ENCODE data around the gene CALU.

The CALU gene

GRCh38 chr7:128788446-128789412 lies 49.6 kb downstream of the CALU start:
- DNase-seq: no peak

- DNase-seq: no peak
Measured at GRCh38 chr7:128790315-128791041, 51.3 kb downstream of the CALU start.

- peak; percentile 47 for DNase-seq
Measured at GRCh38 chr7:128791121-128791971, 52.2 kb downstream of the CALU start, which contains the start of gene CCDC136. TSS of gene CCDC136 (plus strand) at chr7:128791968. CDS start at chr7:128792412, 444 bp downstream.

- DNase-seq: no peak
Measured at GRCh38 chr7:128791972-128792327, 52.8 kb downstream of the CALU start.

GRCh38 chr7:128792471-128793180 lies 53.5 kb downstream of the CALU start:
- DNase-seq: no peak

GRCh38 chr7:128793181-128793547 lies 54.0 kb downstream of the CALU start:
- DNase-seq: no peak

GRCh38 chr7:128794020-128794419 lies 54.9 kb downstream of the CALU start:
- no peak for DNase-seq

GRCh38 chr7:128794436-128794835 lies 55.3 kb downstream of the CALU start:
- DNase-seq: no peak

GRCh38 chr7:128795129-128795528 lies 56.0 kb downstream of the CALU start:
- no peak for DNase-seq

GRCh38 chr7:128796327-128796726 lies 57.2 kb downstream of the CALU start:
- peak; percentile 34 for DNase-seq

- no peak for DNase-seq
Measured at GRCh38 chr7:128799451-128799850, 60.3 kb downstream of the CALU start.

- no peak for DNase-seq
Measured at GRCh38 chr7:128800567-128800966, 61.4 kb downstream of the CALU start.

- no peak for DNase-seq
Measured at GRCh38 chr7:128801003-128801402, 61.8 kb downstream of the CALU start.

- DNase-seq: no peak
Measured at GRCh38 chr7:128801667-128802418, 62.7 kb downstream of the CALU start.

GRCh38 chr7:128804484-128804883 lies 65.3 kb downstream of the CALU start:
- DNase-seq: no peak

- no peak for DNase-seq
Measured at GRCh38 chr7:128805225-128805624, 66.1 kb downstream of the CALU start.

GRCh38 chr7:128807191-128807590 lies 68.0 kb downstream of the CALU start:
- DNase-seq: no peak

GRCh38 chr7:128809363-128809762 lies 70.2 kb downstream of the CALU start:
- DNase-seq: no peak

- peak; percentile 26 for DNase-seq
Measured at GRCh38 chr7:128810473-128810872, 71.3 kb downstream of the CALU start.

GRCh38 chr7:128810997-128811396 lies 71.8 kb downstream of the CALU start:
- DNase-seq: no peak

- no peak for DNase-seq
Measured at GRCh38 chr7:128811631-128812430, 72.7 kb downstream of the CALU start.
